AG04450 (cell line): ENCODE measurements around the gene ESPNL. TPM values are rescaled to one million over a fixed set of nuclear protein-coding genes. Genes with fewer than 3 reads are reported as not detected.

ENCODE experiments used
- CTCF ChIA-PET: fragments of 300-600, 350-600 bp; formaldehyde crosslinking; extraction: SDS; loops from one replicate; lab custom pipeline; 2022; ENCODE audit warnings: antibody characterized with exemption, inconsistent platforms; lab: Charles Lee
- POLR2A ChIA-PET: fragments of 350-600 bp; formaldehyde crosslinking; extraction: SDS; loops from one replicate; lab custom pipeline; 2021; ENCODE audit warnings: antibody characterized with exemption, inconsistent platforms; lab: Yijun Ruan, JAX
- DNase-seq: peaks from one replicate; pipeline ENCODE4 v3.0.0-alpha.2; 2011; ENCODE audit warnings: low read depth, low spot score
- H3K27ac ChIP-seq: one replicate; pipeline ENCODE4 v1.5.1; 2012; ENCODE audit warnings: low read depth, low read length, control low read depth
- H3K27me3 ChIP-seq: one replicate; pipeline ENCODE4 v1.6.0; 2012; ENCODE audit warnings: low read length; ENCODE audit not compliant: control insufficient read depth, insufficient read depth
- H3K4me3 ChIP-seq: 2 replicates; pipeline ENCODE4 v1.5.1; 2011; ENCODE audit warnings: mild to moderate bottlenecking, low read depth, low read length, control low read depth
- H3K9me3 ChIP-seq: 2 replicates; pipeline ENCODE4 v1.5.1; 2012; ENCODE audit warnings: low read length; ENCODE audit not compliant: control insufficient read depth, insufficient read depth
- CTCF ChIP-seq: IDR thresholded peaks from 2 replicates; pipeline ENCODE4 v1.5.1; 2011; ENCODE audit warnings: low read depth, low read length, control low read depth, inconsistent platforms
- polyA plus RNA-seq: library from polyadenylated mRNA; depleted of rRNA; stranded (reverse); fragments of >200 nt; gene quantifications from 2 replicates; pipeline ENCODE4 v1.2.3, GENCODE V29; 2011

Gene ESPNL
- polyA plus RNA-seq, 1 experiment = 1.0 TPM

DNA sequence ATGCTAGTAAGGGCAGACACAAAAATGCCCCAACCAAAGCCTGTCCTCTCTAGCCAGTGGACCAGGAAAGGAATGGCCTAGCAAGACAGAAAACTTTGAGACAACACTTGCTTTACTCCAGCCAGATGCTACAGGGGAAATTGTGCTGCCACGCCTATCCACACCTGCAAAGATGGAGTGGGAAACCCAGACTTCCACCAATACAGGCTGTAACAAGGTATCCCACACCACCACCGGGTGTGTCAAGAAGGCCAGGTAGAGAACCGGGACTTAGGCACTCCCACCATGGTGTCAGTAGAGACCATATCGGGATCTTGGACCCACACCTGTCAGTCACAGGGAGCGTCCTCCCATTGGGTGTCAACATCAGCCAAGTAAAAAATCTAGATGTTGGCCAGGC, 16.2 kb upstream of the ESPNL start:
- Histone ChIP-seq H3K27ac (no peak overlapping the region), H3K27me3 (no peaks in the 10 kb centered on the region), H3K4me3 (no peak overlapping the region), H3K9me3 (peaks cover 4% of the 10 kb centered on the region; the same call in 1 of the 2 replicates)
- no peak for TF ChIP-seq CTCF
- ChIA-PET CTCF (no interaction called here), POLR2A (no interaction called here)
- DNase-seq = no peak

DNA sequence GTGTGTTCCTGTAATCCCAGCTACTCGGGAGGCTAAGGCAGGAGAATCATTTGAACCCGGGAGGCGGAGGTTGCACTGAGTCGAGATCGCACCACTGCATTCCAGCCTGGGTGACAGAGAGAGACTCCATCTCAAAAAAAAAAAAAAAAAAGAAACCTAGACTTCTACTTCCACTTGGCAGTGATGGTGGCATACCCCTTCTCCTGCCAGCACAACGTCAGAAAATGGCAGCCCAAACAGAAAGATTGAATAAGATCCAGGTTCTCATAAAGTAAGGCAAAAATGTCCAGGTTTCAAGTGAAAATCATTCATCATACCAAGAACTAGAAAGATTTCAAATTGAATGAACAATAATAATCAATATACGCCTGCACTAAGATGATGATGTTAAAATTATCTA, 15.4 kb upstream of the ESPNL start:
- POLR2A ChIA-PET = no interaction called here
- CTCF ChIA-PET = no interaction called here
- H3K27ac ChIP-seq = no peak overlapping the region
- no peak overlapping the region for H3K4me3 ChIP-seq
- no peak for TF ChIP-seq CTCF
- DNase-seq = no peak
- H3K9me3 ChIP-seq = peaks cover 4% of the 10 kb centered on the region; the same call in 1 of the 2 replicates
- no peaks in the 10 kb centered on the region for H3K27me3 ChIP-seq

DNA sequence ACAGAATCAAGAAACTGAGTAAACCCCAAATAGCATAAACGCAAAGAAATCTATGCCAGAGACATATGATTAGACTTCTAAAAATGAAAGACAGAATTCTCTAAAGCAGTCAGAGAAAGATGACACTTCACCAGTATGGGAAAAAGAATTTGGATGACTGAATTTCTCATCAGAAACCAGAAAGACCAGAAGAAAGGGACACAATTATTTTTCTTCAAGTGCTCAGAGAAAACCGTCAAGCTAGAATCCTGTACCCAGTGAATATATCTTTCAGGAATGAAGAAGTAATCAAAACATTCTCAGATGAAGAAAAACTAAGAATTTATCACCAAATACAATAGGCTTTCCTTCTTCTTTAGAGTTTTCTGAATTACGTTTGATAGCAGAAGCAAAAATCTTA, 14.2 kb upstream of the ESPNL start:
- TF ChIP-seq CTCF = no peak
- POLR2A ChIA-PET = no interaction called here
- no peak overlapping the region for H3K27ac ChIP-seq
- CTCF ChIA-PET = interaction anchor here (1.1 kb wide), 1 partner anchor 10 kb away, joined by 3 read pairs; no protein-coding TSS in a partner anchor
- H3K27me3 ChIP-seq = no peaks in the 10 kb centered on the region
- H3K9me3 ChIP-seq = no peaks in the 10 kb centered on the region; the same call in 1 of the 2 replicates
- no peak for DNase-seq
- H3K4me3 ChIP-seq = no peak overlapping the region

DNA sequence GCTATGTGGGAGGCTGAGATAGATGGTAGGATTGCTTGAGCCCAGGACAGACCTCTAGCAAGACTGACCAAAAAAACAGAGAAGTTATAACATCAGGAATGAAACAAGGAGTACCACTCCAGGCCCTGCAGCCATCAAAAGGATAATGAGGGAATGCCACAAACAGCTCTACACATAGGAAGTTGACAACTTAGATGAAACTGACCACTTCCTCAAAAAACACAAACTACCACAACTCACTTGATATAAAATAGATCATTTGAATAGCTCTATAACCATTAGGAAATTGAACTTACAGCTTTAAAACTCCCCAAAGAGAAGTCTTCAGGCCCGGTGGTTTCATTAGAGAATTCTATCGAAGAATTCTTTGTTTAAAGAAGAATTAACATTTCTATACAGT, 12.9 kb upstream of the ESPNL start:
- Histone ChIP-seq H3K4me3 (no peak overlapping the region), H3K27me3 (no peaks in the 10 kb centered on the region), H3K9me3 (no peaks in the 10 kb centered on the region), H3K27ac (no peak overlapping the region)
- no peak for TF ChIP-seq CTCF
- ChIA-PET CTCF (interaction anchor here (0.5 to 1.0 kb wide), 2 partner anchors 136 to 176 kb away, joined by 4 to 5 read pairs; no protein-coding TSS in a partner anchor), POLR2A (no interaction called here)
- no peak for DNase-seq

DNA sequence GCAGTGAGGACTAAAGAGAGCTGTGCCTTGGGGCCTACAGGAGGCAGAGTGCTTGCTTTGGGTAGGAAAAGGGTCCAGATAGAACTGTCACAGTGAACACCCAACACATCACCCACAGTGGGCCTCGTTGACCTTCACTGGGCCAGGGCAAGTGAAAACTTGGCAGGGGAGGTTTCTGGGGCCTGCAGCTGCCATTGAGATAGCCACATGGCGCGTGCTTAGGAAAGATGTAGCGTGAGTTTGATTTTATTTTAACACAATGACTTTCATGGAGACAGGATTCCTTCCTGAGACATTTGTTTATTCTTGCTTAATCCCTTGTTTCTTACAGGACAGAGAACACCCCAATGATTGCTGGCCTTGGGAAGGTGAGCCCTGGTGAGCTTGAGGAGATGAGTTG, 9.3 kb upstream of the ESPNL start:
- ChIA-PET CTCF (no interaction called here), POLR2A (no interaction called here)
- Histone ChIP-seq H3K27me3 (no peaks in the 10 kb centered on the region), H3K9me3 (no peaks in the 10 kb centered on the region), H3K4me3 (no peak overlapping the region), H3K27ac (no peak overlapping the region)
- no peak for TF ChIP-seq CTCF
- no peak for DNase-seq
